ENCODE measurements around the gene ELOVL7. TPM values are rescaled to one million over a fixed set of nuclear protein-coding genes. Genes with fewer than 3 reads are reported as not detected.

The ELOVL7 gene
- total and polyA plus RNA-seq, 4 donors, result 0.21 to 2.3 (median 0.76) TPM

DNA sequence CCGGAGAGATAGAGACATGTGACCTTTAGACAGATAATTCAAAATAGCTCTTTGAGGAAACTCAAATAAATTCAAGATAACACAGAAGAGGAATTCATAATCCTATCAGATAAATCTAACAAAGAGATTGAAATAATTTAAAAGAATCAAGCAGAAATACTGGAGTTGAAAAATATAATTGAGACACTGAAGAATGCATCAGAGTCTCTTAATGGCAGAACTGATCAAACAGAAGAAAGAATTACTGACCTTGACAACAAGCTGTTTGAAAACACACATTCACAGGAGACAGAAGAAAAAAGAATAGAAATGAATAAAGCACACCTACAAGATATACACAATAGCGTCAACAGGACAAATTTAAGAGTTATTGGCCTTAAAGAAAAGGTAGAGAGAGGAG lies 103.7 kb downstream of the ELOVL7 start:
- H3K27ac ChIP-seq (ENCODE audit: low read depth in 1 of 2, low read length in 2 of 2), result no peak overlapping the region
- H3K9me3 ChIP-seq (ENCODE audit: control insufficient read depth in 4 of 4, low read length in 3 of 4), result no peaks in the 10 kb centered on the region
- no peak overlapping the region for H3K9ac ChIP-seq (ENCODE audit: low read depth in 1 of 2, low read length in 2 of 2)
- no peaks in the 10 kb centered on the region for H3K27me3 ChIP-seq (ENCODE audit: control insufficient read depth in 4 of 4, insufficient read depth in 4 of 4, low read length in 3 of 4)
- H3K36me3 ChIP-seq (ENCODE audit: control insufficient read depth in 4 of 4, insufficient read depth in 3 of 4, low read depth in 1 of 4, low read length in 3 of 4), result no peaks in the 10 kb centered on the region
- H3K4me1 ChIP-seq (ENCODE audit: control insufficient read depth in 4 of 4, insufficient read depth in 4 of 4, low read length in 3 of 4), result no peaks in the 10 kb centered on the region
- TF ChIP-seq RXRA (IDR thresholded peaks at IDR 0.05) (no peak), SP1 (IDR thresholded peaks at IDR 0.05) (no peak), FOXA2 (IDR thresholded peaks at IDR 0.05) (no peak), JUND (IDR thresholded peaks at IDR 0.05) (no peak), EGR1 (IDR thresholded peaks at IDR 0.05; ENCODE audit: low read depth in 2 of 2) (no peak), NR2F2 (IDR thresholded peaks at IDR 0.05) (no peak), HNF4G (IDR thresholded peaks at IDR 0.05) (no peak), RAD21 (IDR thresholded peaks at IDR 0.05) (no peak), YY1 (IDR thresholded peaks at IDR 0.05) (no peak), HNF4A (conservative IDR thresholded peaks at IDR 0.05) (no peak), TAF1 (conservative IDR thresholded peaks at IDR 0.05) (no peak), GABPA (IDR thresholded peaks at IDR 0.05 in 1 of 2, conservative IDR thresholded peaks at IDR 0.05 in 1 of 2) (no peak), FOXA1 (IDR thresholded peaks at IDR 0.05) (no peak)
- TF ChIP-seq, protein P1, sequence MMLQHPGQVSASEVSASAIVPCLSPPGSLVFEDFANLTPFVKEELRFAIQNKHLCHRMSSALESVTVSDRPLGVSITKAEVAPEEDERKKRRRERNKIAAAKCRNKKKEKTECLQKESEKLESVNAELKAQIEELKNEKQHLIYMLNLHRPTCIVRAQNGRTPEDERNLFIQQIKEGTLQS (IDR thresholded peaks at IDR 0.05), result no peak
- TF ChIP-seq, protein P2, sequence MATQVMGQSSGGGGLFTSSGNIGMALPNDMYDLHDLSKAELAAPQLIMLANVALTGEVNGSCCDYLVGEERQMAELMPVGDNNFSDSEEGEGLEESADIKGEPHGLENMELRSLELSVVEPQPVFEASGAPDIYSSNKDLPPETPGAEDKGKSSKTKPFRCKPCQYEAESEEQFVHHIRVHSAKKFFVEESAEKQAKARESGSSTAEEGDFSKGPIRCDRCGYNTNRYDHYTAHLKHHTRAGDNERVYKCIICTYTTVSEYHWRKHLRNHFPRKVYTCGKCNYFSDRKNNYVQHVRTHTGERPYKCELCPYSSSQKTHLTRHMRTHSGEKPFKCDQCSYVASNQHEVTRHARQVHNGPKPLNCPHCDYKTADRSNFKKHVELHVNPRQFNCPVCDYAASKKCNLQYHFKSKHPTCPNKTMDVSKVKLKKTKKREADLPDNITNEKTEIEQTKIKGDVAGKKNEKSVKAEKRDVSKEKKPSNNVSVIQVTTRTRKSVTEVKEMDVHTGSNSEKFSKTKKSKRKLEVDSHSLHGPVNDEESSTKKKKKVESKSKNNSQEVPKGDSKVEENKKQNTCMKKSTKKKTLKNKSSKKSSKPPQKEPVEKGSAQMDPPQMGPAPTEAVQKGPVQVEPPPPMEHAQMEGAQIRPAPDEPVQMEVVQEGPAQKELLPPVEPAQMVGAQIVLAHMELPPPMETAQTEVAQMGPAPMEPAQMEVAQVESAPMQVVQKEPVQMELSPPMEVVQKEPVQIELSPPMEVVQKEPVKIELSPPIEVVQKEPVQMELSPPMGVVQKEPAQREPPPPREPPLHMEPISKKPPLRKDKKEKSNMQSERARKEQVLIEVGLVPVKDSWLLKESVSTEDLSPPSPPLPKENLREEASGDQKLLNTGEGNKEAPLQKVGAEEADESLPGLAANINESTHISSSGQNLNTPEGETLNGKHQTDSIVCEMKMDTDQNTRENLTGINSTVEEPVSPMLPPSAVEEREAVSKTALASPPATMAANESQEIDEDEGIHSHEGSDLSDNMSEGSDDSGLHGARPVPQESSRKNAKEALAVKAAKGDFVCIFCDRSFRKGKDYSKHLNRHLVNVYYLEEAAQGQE (IDR thresholded peaks at IDR 0.05), result no peak
- TF ChIP-seq, protein P3, sequence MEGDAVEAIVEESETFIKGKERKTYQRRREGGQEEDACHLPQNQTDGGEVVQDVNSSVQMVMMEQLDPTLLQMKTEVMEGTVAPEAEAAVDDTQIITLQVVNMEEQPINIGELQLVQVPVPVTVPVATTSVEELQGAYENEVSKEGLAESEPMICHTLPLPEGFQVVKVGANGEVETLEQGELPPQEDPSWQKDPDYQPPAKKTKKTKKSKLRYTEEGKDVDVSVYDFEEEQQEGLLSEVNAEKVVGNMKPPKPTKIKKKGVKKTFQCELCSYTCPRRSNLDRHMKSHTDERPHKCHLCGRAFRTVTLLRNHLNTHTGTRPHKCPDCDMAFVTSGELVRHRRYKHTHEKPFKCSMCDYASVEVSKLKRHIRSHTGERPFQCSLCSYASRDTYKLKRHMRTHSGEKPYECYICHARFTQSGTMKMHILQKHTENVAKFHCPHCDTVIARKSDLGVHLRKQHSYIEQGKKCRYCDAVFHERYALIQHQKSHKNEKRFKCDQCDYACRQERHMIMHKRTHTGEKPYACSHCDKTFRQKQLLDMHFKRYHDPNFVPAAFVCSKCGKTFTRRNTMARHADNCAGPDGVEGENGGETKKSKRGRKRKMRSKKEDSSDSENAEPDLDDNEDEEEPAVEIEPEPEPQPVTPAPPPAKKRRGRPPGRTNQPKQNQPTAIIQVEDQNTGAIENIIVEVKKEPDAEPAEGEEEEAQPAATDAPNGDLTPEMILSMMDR (IDR thresholded peaks at IDR 0.05; ENCODE audit: low read depth, low read length, missing input control), result no peak
- TF ChIP-seq, protein P4, sequence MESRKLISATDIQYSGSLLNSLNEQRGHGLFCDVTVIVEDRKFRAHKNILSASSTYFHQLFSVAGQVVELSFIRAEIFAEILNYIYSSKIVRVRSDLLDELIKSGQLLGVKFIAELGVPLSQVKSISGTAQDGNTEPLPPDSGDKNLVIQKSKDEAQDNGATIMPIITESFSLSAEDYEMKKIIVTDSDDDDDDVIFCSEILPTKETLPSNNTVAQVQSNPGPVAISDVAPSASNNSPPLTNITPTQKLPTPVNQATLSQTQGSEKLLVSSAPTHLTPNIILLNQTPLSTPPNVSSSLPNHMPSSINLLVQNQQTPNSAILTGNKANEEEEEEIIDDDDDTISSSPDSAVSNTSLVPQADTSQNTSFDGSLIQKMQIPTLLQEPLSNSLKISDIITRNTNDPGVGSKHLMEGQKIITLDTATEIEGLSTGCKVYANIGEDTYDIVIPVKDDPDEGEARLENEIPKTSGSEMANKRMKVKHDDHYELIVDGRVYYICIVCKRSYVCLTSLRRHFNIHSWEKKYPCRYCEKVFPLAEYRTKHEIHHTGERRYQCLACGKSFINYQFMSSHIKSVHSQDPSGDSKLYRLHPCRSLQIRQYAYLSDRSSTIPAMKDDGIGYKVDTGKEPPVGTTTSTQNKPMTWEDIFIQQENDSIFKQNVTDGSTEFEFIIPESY (IDR thresholded peaks at IDR 0.05), result no peak
- TF ChIP-seq, protein P5, sequence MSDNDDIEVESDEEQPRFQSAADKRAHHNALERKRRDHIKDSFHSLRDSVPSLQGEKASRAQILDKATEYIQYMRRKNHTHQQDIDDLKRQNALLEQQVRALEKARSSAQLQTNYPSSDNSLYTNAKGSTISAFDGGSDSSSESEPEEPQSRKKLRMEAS (IDR thresholded peaks at IDR 0.05), result no peak
- no peak for DNase-seq (ENCODE audit: low spot score)
- no peak overlapping the region for H3K4me3 ChIP-seq (ENCODE audit: low read depth in 1 of 3, low read length in 3 of 3)
- 95% methylated on average over 2 of the region's 2 CpGs for WGBS
